Mucosa of descending colon (tissue), 3 donors: ENCODE measurements around the gene OR2L2. TPM values are rescaled to one million over a fixed set of nuclear protein-coding genes. Genes with fewer than 3 reads are reported as not detected.
"Not testable (repeated sequence)": the region's sequence is repeated elsewhere in the genome, so short reads cannot be mapped to it uniquely, and the experiment has no call there.

Experiments
- ATAC-seq: fragments of 200-7000 bp; cut with Tn5 transposase; one replicate; pipeline ENCODE4 v1.9.1; 2020; ENCODE audit warnings: mild to moderate bottlenecking, moderate library complexity
- DNase-seq, 3 donors: peaks; one replicate each; pipeline ENCODE4 v3.0.0-alpha.2; 2020
- H3K36me3 ChIP-seq: fragments of 200-600 bp; one replicate; pipeline ENCODE4 v1.8.0; 2021; ENCODE audit warnings: low read depth, mild to moderate bottlenecking
- H3K4me1 ChIP-seq: fragments of 200-600 bp; one replicate; pipeline ENCODE4 v1.8.0; 2021; ENCODE audit warnings: low read depth, mild to moderate bottlenecking
- H3K4me3 ChIP-seq: fragments of 200-600 bp; one replicate; pipeline ENCODE4 v1.8.0; 2021; ENCODE audit warnings: mild to moderate bottlenecking
- H3K9me3 ChIP-seq: fragments of 200-600 bp; one replicate; pipeline ENCODE4 v1.8.0; 2021; ENCODE audit warnings: mild to moderate bottlenecking
- intact Hi-C, 2 donors: fragments of 100-400 bp; cut with DNase I in 1 of 2; cut with micrococcal nuclease in 1 of 2; formaldehyde crosslinking; loops; one replicate each; pipeline versions ENCODE4 v1.11.0 to v1.11.1; 2022; cut with DNase I, micrococcal nuclease
- total RNA-seq, 3 donors: library from RNA; stranded (reverse); fragmentation: NEBNext Ultra II Directional in 2 of 3; extraction: Animal tissue kit (Norgen Biotek cat#: 25700) in 2 of 3; gene quantifications; one replicate each; pipeline versions ENCODE4 v1.2.1 to v1.2.4, GENCODE V29; 2021 to 2023
- TF ChIP-seq, protein P1 (sequence below): fragments of 200-600 bp; IDR thresholded peaks from one replicate; pipeline ENCODE4 v1.8.0; 2022; ENCODE audit warnings: antibody characterized with exemption, mild to moderate bottlenecking
- donor health status: DM: no; HTN: no; CAD: no; lungs with moderate emphysema.
- donor health status: DM: no; HTN: no; CAD: no.
- donor health status: DM: no; HTN: yes; CAD: no.

OR2L2 gene
- total RNA-seq, 3 donors from 2014 or later = 0.07 to 0.19 (median 0.09) TPM

DNA sequence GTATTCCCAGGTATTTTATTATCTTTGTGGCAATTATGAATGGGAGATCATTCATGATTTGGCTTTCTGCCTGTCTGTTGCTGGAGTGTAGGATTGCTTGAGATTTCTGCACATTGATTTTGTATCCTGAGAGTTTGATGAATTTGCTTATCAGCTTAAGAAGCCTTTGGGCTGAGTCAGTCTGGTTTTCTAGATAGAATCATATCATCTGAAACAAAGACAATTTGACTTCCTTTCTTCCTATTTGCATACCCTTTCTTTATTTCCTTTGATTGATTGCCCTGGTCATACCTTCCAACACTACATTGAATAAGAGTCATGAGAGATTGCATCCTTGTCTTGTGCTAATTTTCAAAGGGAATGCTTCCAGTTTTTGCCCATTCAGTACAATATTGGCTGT, 24.8 kb downstream of the OR2L2 start:
- Histone ChIP-seq H3K4me3 (no peak overlapping the region), H3K4me1 (no peaks in the 10 kb centered on the region), H3K36me3 (no peaks in the 10 kb centered on the region), H3K9me3 (peaks cover 42% of the 10 kb centered on the region)
- ATAC-seq (no peak), DNase-seq (no peak)
- TF ChIP-seq, protein P1, sequence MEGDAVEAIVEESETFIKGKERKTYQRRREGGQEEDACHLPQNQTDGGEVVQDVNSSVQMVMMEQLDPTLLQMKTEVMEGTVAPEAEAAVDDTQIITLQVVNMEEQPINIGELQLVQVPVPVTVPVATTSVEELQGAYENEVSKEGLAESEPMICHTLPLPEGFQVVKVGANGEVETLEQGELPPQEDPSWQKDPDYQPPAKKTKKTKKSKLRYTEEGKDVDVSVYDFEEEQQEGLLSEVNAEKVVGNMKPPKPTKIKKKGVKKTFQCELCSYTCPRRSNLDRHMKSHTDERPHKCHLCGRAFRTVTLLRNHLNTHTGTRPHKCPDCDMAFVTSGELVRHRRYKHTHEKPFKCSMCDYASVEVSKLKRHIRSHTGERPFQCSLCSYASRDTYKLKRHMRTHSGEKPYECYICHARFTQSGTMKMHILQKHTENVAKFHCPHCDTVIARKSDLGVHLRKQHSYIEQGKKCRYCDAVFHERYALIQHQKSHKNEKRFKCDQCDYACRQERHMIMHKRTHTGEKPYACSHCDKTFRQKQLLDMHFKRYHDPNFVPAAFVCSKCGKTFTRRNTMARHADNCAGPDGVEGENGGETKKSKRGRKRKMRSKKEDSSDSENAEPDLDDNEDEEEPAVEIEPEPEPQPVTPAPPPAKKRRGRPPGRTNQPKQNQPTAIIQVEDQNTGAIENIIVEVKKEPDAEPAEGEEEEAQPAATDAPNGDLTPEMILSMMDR = no peak
- intact Hi-C loops = no loop called here

DNA sequence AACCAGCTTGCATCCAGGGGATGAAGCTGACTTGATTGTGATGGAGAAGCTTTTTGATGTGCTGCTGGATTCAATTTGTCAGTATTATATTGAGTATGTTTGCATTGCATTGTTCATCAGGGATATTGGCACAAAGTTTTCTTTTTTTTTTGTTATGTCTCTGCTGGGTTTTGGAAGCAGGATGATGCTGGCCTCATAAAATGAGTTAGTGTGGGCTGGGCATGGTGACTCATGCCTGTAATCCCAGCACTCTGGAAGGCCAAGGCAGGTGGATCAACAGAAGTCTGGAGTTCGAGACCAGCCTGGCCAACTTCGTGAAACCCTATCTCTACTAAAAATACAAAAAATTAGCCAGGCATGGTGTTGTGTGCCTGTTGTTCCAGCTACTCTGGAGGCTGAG, 25.4 kb downstream of the OR2L2 start:
- H3K9me3 ChIP-seq = peaks cover 40% of the 10 kb centered on the region
- ATAC-seq (no peak), DNase-seq (no peak)
- intact Hi-C loops = no loop called here
- TF ChIP-seq, protein P1 = no peak
- H3K4me3 ChIP-seq = no peak overlapping the region
- no peaks in the 10 kb centered on the region for H3K36me3 ChIP-seq
- H3K4me1 ChIP-seq = no peaks in the 10 kb centered on the region

DNA sequence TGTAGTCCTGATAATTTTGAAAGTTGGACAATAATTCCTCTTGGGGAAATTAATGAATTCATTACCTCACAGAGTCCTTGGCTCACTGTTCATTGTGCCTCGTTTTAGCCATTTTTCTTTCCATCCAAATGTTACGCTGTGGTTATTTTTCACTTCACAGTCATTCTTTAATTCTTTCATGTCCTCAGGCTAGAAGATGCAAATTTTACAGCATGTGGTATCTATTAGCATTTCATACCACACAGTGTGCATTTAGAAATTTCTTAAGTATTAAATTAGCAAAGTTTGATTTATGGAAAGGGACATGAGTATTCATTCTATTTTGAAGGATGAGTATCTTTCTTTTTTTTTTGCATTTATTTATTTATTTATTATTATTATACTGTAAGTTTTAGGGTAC, 35.2 kb downstream of the OR2L2 start:
- no peaks in the 10 kb centered on the region for H3K36me3 ChIP-seq
- ATAC-seq (no peak), DNase-seq (no peak)
- TF ChIP-seq, protein P1 = no peak
- H3K9me3 ChIP-seq = peaks cover 31% of the 10 kb centered on the region
- no peaks in the 10 kb centered on the region for H3K4me1 ChIP-seq
- no peak overlapping the region for H3K4me3 ChIP-seq
- intact Hi-C loops = no loop called here

DNA sequence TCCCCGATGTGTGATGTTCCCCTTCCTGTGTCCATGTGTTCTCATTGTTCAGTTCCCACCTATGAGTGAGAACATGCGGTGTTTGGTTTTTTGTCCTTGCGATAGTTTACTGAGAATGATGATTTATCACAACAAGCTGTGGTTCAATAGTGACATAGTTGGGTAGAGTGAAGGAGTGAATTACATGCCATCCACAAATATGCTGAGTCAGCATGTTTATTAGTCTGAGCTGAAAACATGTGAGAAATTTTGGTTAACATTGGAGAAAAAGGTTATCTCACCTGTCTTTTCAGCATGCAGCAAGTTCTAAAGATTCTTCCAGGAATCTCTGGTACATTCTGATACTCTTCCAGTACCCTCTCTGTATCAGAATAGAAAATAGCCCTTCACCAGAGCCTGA, 35.7 kb downstream of the OR2L2 start:
- ATAC-seq = no peak

DNA sequence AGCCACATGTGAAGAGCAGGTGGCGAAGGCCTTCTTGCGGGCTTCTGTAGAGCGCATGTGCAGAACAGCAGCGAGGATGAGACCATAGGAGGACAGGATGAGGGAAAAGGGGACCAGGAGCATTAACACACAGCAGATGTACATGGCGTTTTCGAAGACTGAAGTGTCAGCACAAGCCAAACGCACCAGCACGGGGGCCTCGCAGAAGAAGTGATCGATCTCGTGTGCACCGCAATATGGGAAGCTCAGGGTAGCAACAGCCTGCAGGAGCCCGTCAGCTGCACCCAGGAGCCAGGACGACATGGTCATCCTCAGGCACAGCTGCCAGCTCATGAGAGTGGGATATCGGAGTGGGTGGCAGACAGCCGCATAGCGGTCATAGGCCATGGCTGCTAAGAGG, 54.0 kb downstream of the OR2L2 start:
- peaks cover 34% of the 10 kb centered on the region for H3K9me3 ChIP-seq
- DNase-seq, intact Hi-C loops, H3K36me3 ChIP-seq, H3K4me1 ChIP-seq, ATAC-seq, H3K4me3 ChIP-seq: not testable (repeated sequence)

More for the DNA sequence above, 35.7 kb downstream of the OR2L2 start:
- H3K4me3 ChIP-seq = no peak overlapping the region
- no peaks in the 10 kb centered on the region for H3K4me1 ChIP-seq
- DNase-seq = no peak
- H3K36me3 ChIP-seq = no peaks in the 10 kb centered on the region
- peaks cover 31% of the 10 kb centered on the region for H3K9me3 ChIP-seq
- TF ChIP-seq, protein P1 = no peak
- intact Hi-C loops = no loop called here

Other genes starting within 250 kb of the OR2L2 start
- not detected for gene OR14A16, start 206.0 kb upstream of the OR2L2 start, total RNA-seq
- gene OR11L1, start 188.2 kb upstream of the OR2L2 start, total RNA-seq = not detected
- 1 to 10 TPM; 1.2 to 2.5 (median 1.5) TPM for gene TRIM58, start 172.9 kb upstream of the OR2L2 start, total RNA-seq
- gene OR2W3, start 134.5 kb upstream of the OR2L2 start, total RNA-seq = 1 to 10 TPM in 1 of 3 donors, under 1 TPM in 2; 0.52 to 1.2 (median 0.53) TPM
- gene OR2T8, start 109.8 kb upstream of the OR2L2 start, total RNA-seq = not detected
- not detected for gene OR2AJ1, start 105.2 kb upstream of the OR2L2 start, total RNA-seq
- not detected for gene OR2L8, start 81.2 kb upstream of the OR2L2 start, total RNA-seq
- gene OR2AK2, start 64.8 kb upstream of the OR2L2 start, total RNA-seq = not detected
- not detected for gene OR2L5, start 16.4 kb upstream of the OR2L2 start, total RNA-seq
- not detected for gene OR2L3, start 16.8 kb downstream of the OR2L2 start, total RNA-seq
- under 1 TPM in 1 of 3 donors, not detected in 2; 0.19 TPM for gene OR2L13, start 65.1 kb downstream of the OR2L2 start, total RNA-seq
- not detected for gene OR2M5, start 115.1 kb downstream of the OR2L2 start, total RNA-seq
- gene OR2M2, start 144.8 kb downstream of the OR2L2 start, total RNA-seq = not detected
- gene OR2M3, start 167.2 kb downstream of the OR2L2 start, total RNA-seq = not detected
- gene OR2M4, start 201.3 kb downstream of the OR2L2 start, total RNA-seq = not detected
- not detected for gene OR2T33, start 247.9 kb downstream of the OR2L2 start, total RNA-seq